ENCODE results near the gene FDPS.

FDPS gene

DNA sequence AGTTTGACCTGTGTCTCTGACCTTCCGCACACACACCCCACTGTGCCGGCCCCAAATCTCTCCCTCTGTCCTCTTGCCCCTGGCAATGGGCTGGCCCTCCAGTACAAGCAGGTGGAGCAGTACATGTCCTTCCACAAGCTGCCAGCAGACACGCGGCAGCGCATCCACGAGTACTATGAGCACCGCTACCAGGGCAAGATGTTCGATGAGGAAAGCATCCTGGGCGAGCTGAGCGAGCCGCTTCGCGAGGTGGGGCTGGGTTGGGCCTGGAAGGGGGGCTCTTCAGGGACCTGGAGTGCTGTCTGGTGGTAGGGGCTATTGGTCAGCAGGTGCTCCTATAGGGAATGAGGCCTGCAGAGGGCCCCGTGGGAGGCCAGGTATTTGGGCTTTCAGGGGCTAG, 23.6 kb upstream of the FDPS start:
- TF ChIP-seq TAF1 (IDR thresholded peaks at IDR 0.05; ENCODE audit: borderline replicate concordance, insufficient read depth, low read length) (no peak), SIN3A (IDR thresholded peaks at IDR 0.05; ENCODE audit: borderline replicate concordance, insufficient read depth, low read length) (no peak), POLR2AphosphoS5 (IDR thresholded peaks at IDR 0.05; ENCODE audit: low read depth, low read length) (no peak), FOXP2 (optimal IDR thresholded peaks at IDR 0.05; ENCODE audit: borderline replicate concordance, extremely low read depth, extremely low read length, insufficient read depth) (no peak)
- TF ChIP-seq, protein P1, sequence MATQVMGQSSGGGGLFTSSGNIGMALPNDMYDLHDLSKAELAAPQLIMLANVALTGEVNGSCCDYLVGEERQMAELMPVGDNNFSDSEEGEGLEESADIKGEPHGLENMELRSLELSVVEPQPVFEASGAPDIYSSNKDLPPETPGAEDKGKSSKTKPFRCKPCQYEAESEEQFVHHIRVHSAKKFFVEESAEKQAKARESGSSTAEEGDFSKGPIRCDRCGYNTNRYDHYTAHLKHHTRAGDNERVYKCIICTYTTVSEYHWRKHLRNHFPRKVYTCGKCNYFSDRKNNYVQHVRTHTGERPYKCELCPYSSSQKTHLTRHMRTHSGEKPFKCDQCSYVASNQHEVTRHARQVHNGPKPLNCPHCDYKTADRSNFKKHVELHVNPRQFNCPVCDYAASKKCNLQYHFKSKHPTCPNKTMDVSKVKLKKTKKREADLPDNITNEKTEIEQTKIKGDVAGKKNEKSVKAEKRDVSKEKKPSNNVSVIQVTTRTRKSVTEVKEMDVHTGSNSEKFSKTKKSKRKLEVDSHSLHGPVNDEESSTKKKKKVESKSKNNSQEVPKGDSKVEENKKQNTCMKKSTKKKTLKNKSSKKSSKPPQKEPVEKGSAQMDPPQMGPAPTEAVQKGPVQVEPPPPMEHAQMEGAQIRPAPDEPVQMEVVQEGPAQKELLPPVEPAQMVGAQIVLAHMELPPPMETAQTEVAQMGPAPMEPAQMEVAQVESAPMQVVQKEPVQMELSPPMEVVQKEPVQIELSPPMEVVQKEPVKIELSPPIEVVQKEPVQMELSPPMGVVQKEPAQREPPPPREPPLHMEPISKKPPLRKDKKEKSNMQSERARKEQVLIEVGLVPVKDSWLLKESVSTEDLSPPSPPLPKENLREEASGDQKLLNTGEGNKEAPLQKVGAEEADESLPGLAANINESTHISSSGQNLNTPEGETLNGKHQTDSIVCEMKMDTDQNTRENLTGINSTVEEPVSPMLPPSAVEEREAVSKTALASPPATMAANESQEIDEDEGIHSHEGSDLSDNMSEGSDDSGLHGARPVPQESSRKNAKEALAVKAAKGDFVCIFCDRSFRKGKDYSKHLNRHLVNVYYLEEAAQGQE (IDR thresholded peaks at IDR 0.05; ENCODE audit: insufficient read depth in 1 of 2, low read depth in 2 of 2, low read length in 2 of 2) = no peak

DNA sequence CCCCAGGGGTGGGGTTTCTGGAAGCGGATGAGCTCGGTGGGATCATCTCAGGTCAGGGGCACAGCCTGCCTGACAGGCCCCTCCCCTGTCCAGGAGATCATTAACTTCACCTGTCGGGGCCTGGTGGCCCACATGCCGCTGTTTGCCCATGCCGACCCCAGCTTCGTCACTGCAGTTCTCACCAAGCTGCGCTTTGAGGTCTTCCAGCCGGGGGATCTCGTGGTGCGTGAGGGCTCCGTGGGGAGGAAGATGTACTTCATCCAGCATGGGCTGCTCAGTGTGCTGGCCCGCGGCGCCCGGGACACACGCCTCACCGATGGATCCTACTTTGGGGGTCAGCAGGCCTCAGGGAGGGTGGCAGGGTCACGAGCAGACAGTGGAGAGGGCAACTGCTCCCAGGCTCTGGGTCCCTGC, 23.0 kb upstream of the FDPS start:
- TF ChIP-seq FOXP2 (optimal IDR thresholded peaks at IDR 0.05; ENCODE audit: borderline replicate concordance, extremely low read depth, extremely low read length, insufficient read depth) (no peak), TAF1 (IDR thresholded peaks at IDR 0.05; ENCODE audit: borderline replicate concordance, insufficient read depth, low read length) (no peak), SIN3A (IDR thresholded peaks at IDR 0.05; ENCODE audit: borderline replicate concordance, insufficient read depth, low read length) (no peak), POLR2AphosphoS5 (IDR thresholded peaks at IDR 0.05; ENCODE audit: low read depth, low read length) (no peak)
- TF ChIP-seq, protein P1 (IDR thresholded peaks at IDR 0.05; ENCODE audit: insufficient read depth in 1 of 2, low read depth in 2 of 2, low read length in 2 of 2) = no peak

DNA sequence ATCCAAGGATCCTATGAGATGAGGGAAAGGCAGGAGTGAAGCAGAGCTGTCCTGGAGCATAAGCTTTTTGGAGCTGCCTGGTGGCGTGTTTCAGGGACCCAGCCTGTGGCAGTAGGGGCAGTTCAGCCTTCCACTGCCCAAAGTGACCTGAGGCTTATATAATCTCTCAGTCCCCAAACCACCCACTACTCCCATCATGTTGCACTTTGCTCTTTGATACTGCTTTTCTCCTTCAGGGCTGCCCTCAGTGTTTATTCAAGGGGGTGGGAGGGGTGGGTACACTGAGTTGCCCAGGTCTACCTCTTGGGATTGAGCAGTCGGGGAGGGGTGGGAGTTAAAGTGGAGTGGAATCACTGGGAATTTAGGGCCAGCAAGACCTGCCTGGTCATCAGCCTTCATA, 22.1 kb upstream of the FDPS start:
- TF ChIP-seq, protein P1 (IDR thresholded peaks at IDR 0.05; ENCODE audit: insufficient read depth in 1 of 2, low read depth in 2 of 2, low read length in 2 of 2) = no peak
- TF ChIP-seq SIN3A (IDR thresholded peaks at IDR 0.05; ENCODE audit: borderline replicate concordance, insufficient read depth, low read length) = no peak
- TF ChIP-seq POLR2AphosphoS5 (IDR thresholded peaks at IDR 0.05; ENCODE audit: low read depth, low read length) = no peak
- no peak for TF ChIP-seq TAF1 (IDR thresholded peaks at IDR 0.05; ENCODE audit: borderline replicate concordance, insufficient read depth, low read length)
- TF ChIP-seq FOXP2 (optimal IDR thresholded peaks at IDR 0.05; ENCODE audit: borderline replicate concordance, extremely low read depth, extremely low read length, insufficient read depth) = no peak

DNA sequence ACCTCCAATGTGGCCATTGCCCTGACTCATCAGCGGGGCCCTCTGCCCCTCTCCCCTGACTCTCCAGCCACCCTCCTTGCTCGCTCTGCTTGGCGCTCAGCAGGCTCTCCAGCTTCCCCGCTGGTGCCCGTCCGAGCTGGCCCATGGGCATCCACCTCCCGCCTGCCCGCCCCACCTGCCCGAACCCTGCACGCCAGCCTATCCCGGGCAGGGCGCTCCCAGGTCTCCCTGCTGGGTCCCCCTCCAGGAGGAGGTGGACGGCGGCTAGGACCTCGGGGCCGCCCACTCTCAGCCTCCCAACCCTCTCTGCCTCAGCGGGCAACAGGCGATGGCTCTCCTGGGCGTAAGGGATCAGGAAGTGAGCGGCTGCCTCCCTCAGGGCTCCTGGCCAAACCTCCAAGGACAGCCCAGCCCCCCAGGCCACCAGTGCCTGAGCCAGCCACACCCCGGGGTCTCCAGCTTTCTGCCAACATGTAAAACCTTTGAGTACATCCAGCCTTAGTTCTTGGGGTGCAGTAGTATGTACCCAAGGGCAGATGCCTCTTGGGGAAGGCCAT, 20.6 kb upstream of the FDPS start:
- TF ChIP-seq, protein P1 (IDR thresholded peaks at IDR 0.05; ENCODE audit: insufficient read depth in 1 of 2, low read depth in 2 of 2, low read length in 2 of 2) = no peak
- TF ChIP-seq FOXP2 (optimal IDR thresholded peaks at IDR 0.05; ENCODE audit: borderline replicate concordance, extremely low read depth, extremely low read length, insufficient read depth) (no peak), SIN3A (IDR thresholded peaks at IDR 0.05; ENCODE audit: borderline replicate concordance, insufficient read depth, low read length) (no peak), TAF1 (IDR thresholded peaks at IDR 0.05; ENCODE audit: borderline replicate concordance, insufficient read depth, low read length) (no peak), POLR2AphosphoS5 (IDR thresholded peaks at IDR 0.05; ENCODE audit: low read depth, low read length) (no peak)
